Loucy (cell line): Measurements from ENCODE around the gene WDR64.

Experiments
- H2AFZ ChIP-seq: fragments of 200-600 bp; sonication (generic); 2 replicates; pipeline ENCODE4 v1.6.0; 2016; ENCODE audit warnings: antibody characterized with exemption, mild to moderate bottlenecking, low read length, moderate library complexity
- H3F3A ChIP-seq: fragments of 200-600 bp; 2 replicates; pipeline ENCODE4 v1.6.0; 2016; ENCODE audit warnings: antibody characterized with exemption, low read depth, mild to moderate bottlenecking
- H3K27me3 ChIP-seq: fragments of 200-600 bp; sonication (generic); 2 replicates; pipeline ENCODE4 v1.6.1; 2014; ENCODE audit warnings: low read length, mild to moderate bottlenecking; ENCODE audit not compliant: insufficient read depth, poor library complexity, severe bottlenecking
- H3K36me3 ChIP-seq: fragments of 200-600 bp; sonication (generic); 2 replicates; pipeline ENCODE4 v1.6.1; 2016; ENCODE audit warnings: low read length; ENCODE audit not compliant: insufficient read depth
- H3K4me1 ChIP-seq: fragments of 200-600 bp; sonication (generic); 2 replicates; pipeline ENCODE4 v1.5.1; 2014; ENCODE audit warnings: low read length, mild to moderate bottlenecking; ENCODE audit not compliant: insufficient read depth, poor library complexity, severe bottlenecking
- H3K4me2 ChIP-seq: fragments of 200-600 bp; sonication (generic); 2 replicates; pipeline ENCODE4 v1.6.0; 2014; ENCODE audit warnings: antibody characterized with exemption, low read length, low read depth, mild to moderate bottlenecking; ENCODE audit not compliant: poor library complexity, severe bottlenecking
- H3K4me3 ChIP-seq: fragments of 200-600 bp; sonication (generic); 2 replicates; pipeline ENCODE4 v1.5.1; 2014; ENCODE audit warnings: low read length, mild to moderate bottlenecking, mixed read lengths; ENCODE audit not compliant: poor library complexity, severe bottlenecking
- H3K79me2 ChIP-seq: fragments of 200-600 bp; sonication (generic); 2 replicates; pipeline ENCODE4 v1.6.1; 2014; ENCODE audit warnings: low read length; ENCODE audit not compliant: insufficient read depth
- H3K9ac ChIP-seq: fragments of 200-600 bp; sonication (generic); 2 replicates; pipeline ENCODE4 v1.6.0; 2014; ENCODE audit warnings: mild to moderate bottlenecking, low read depth, low read length, moderate library complexity; ENCODE audit not compliant: poor library complexity, severe bottlenecking
- H3K9me2 ChIP-seq: fragments of 200-600 bp; sonication (generic); replicated peaks from 2 replicates; pipeline ENCODE4 v1.6.1; 2016; ENCODE audit warnings: low read depth, low read length, mixed read lengths
- H3K9me3 ChIP-seq: fragments of 200-600 bp; sonication (generic); 2 replicates; pipeline ENCODE4 v1.6.1; 2014; ENCODE audit warnings: mild to moderate bottlenecking, antibody characterized with exemption, low read length, low read depth; ENCODE audit not compliant: insufficient read depth
- H4K20me1 ChIP-seq: fragments of 200-600 bp; sonication (generic); 2 replicates; pipeline ENCODE4 v1.6.0; 2014; ENCODE audit warnings: antibody characterized with exemption, low read length, mild to moderate bottlenecking; ENCODE audit not compliant: insufficient read depth, poor library complexity, severe bottlenecking
- EZH2phosphoT487 ChIP-seq: fragments of 200-600 bp; IDR thresholded peaks from 2 replicates; pipeline ENCODE4 v1.6.1; 2018; ENCODE audit warnings: antibody characterized with exemption, mild to moderate bottlenecking, moderate library complexity, borderline replicate concordance
- TF ChIP-seq, protein P1 (sequence below): fragments of 200-600 bp; sonication (generic); conservative IDR thresholded peaks from 2 replicates; pipeline ENCODE4 v1.5.1; 2014; ENCODE audit warnings: mild to moderate bottlenecking, antibody characterized with exemption, low read length

WDR64 gene

GRCh38 chr1:241770115-241770514 lies 118.0 kb downstream of the WDR64 start:
- Histone ChIP-seq H2AFZ (no peak overlapping the region), H3K9me3 (no peaks in the 10 kb centered on the region), H3K4me2 (no peak overlapping the region), H3K9me2 (no peaks in the 10 kb centered on the region), H3K79me2 (no peaks in the 10 kb centered on the region), H3K9ac (no peak overlapping the region), H3K36me3 (no peaks in the 10 kb centered on the region), H3K4me3 (no peak overlapping the region), H4K20me1 (no peaks in the 10 kb centered on the region), H3K4me1 (no peaks in the 10 kb centered on the region), H3K27me3 (no peaks in the 10 kb centered on the region), H3F3A (no peaks in the 10 kb centered on the region)
- TF ChIP-seq EZH2phosphoT487: no peak
- TF ChIP-seq, protein P1, sequence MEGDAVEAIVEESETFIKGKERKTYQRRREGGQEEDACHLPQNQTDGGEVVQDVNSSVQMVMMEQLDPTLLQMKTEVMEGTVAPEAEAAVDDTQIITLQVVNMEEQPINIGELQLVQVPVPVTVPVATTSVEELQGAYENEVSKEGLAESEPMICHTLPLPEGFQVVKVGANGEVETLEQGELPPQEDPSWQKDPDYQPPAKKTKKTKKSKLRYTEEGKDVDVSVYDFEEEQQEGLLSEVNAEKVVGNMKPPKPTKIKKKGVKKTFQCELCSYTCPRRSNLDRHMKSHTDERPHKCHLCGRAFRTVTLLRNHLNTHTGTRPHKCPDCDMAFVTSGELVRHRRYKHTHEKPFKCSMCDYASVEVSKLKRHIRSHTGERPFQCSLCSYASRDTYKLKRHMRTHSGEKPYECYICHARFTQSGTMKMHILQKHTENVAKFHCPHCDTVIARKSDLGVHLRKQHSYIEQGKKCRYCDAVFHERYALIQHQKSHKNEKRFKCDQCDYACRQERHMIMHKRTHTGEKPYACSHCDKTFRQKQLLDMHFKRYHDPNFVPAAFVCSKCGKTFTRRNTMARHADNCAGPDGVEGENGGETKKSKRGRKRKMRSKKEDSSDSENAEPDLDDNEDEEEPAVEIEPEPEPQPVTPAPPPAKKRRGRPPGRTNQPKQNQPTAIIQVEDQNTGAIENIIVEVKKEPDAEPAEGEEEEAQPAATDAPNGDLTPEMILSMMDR: no peak

DNA sequence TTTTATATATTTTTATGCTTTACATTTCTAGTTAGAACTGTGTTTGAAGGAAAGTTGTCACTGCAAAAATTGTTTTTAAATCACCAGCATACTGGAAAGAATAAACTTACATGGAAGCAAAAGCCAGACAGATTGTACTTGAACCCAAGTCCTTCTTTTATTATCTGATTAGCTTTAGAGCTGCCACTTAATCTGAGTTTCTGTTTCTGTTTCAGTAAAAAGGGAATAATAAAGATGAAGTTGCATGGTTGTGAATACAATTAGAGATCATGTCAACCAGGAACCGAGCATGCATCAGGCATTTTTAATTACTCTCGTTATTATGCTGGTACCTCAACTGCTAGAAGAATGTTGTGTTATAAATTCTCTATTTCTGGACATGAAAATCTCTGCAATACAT lies 119.0 kb downstream of the WDR64 start:
- no peaks in the 10 kb centered on the region for H3K79me2 ChIP-seq
- no peaks in the 10 kb centered on the region for H3K9me3 ChIP-seq
- H3K4me1 ChIP-seq: no peaks in the 10 kb centered on the region
- H4K20me1 ChIP-seq: no peaks in the 10 kb centered on the region
- H3F3A ChIP-seq: no peaks in the 10 kb centered on the region
- no peak for TF ChIP-seq EZH2phosphoT487
- TF ChIP-seq, protein P1: no peak
- H3K27me3 ChIP-seq: no peaks in the 10 kb centered on the region
- no peaks in the 10 kb centered on the region for H3K36me3 ChIP-seq
- no peak overlapping the region for H3K4me2 ChIP-seq
- no peak overlapping the region for H3K4me3 ChIP-seq
- H2AFZ ChIP-seq: no peak overlapping the region
- H3K9ac ChIP-seq: no peak overlapping the region
- H3K9me2 ChIP-seq: no peaks in the 10 kb centered on the region

- no peak overlapping the region for H3K9ac ChIP-seq
- no peak for TF ChIP-seq EZH2phosphoT487
- TF ChIP-seq, protein P1: no peak
- no peaks in the 10 kb centered on the region for H3K4me1 ChIP-seq
- no peaks in the 10 kb centered on the region for H3K36me3 ChIP-seq
- H3K4me2 ChIP-seq: no peak overlapping the region
- no peaks in the 10 kb centered on the region for H3K9me2 ChIP-seq
- H4K20me1 ChIP-seq: no peaks in the 10 kb centered on the region
- H3K9me3 ChIP-seq: no peaks in the 10 kb centered on the region
- H2AFZ ChIP-seq: no peak overlapping the region
- no peaks in the 10 kb centered on the region for H3K79me2 ChIP-seq
- no peaks in the 10 kb centered on the region for H3F3A ChIP-seq
- no peak overlapping the region for H3K4me3 ChIP-seq
- no peaks in the 10 kb centered on the region for H3K27me3 ChIP-seq
Measured at GRCh38 chr1:241772932-241773500, 120.9 kb downstream of the WDR64 start.
